HG02943 (cell line): ENCODE measurements around the gene FAM83D.

Experiments used
- ATAC-seq: cut with Tn5 transposase; IDR thresholded peaks from one replicate; pipeline ENCODE4 v1.9.1; 2021; ENCODE audit warnings: mild to moderate bottlenecking, low read depth, moderate library complexity; ENCODE audit not compliant: unreplicated experiment

FAM83D gene

GRCh38 chr20:38894091-38894847 is 31.9 kb upstream of the FAM83D start:
- ATAC-seq: no peak

GRCh38 chr20:38895098-38895949 is 30.9 kb upstream of the FAM83D start:
- ATAC-seq: no peak

- ATAC-seq: no peak
These were observed 30.1 kb upstream of the FAM83D start for GRCh38 chr20:38896009-38896594.

GRCh38 chr20:38897267-38897666 is 28.9 kb upstream of the FAM83D start:
- ATAC-seq: no peak

GRCh38 chr20:38900606-38901005 is 25.6 kb upstream of the FAM83D start:
- ATAC-seq: no peak

- no peak for ATAC-seq
These were observed 23.6 kb upstream of the FAM83D start for GRCh38 chr20:38902601-38903000.

- ATAC-seq: no peak
These were observed 22.9 kb upstream of the FAM83D start for GRCh38 chr20:38903335-38903734.

GRCh38 chr20:38905375-38905774 is 20.8 kb upstream of the FAM83D start:
- no peak for ATAC-seq

GRCh38 chr20:38907918-38908677 is 18.1 kb upstream of the FAM83D start:
- ATAC-seq: no peak

- ATAC-seq: no peak
These were observed 10.9 kb upstream of the FAM83D start for GRCh38 chr20:38915355-38915754.

- ATAC-seq: no peak
These were observed 8.6 kb upstream of the FAM83D start for GRCh38 chr20:38917657-38918056.

GRCh38 chr20:38918172-38918571 is 8.0 kb upstream of the FAM83D start:
- ATAC-seq: no peak

- ATAC-seq: no peak
These were observed 6.5 kb upstream of the FAM83D start for GRCh38 chr20:38919683-38920082.

- ATAC-seq: no peak
These were observed 5.8 kb upstream of the FAM83D start for GRCh38 chr20:38920411-38920810.

GRCh38 chr20:38920851-38921250 is 5.4 kb upstream of the FAM83D start:
- ATAC-seq: no peak

GRCh38 chr20:38924718-38925117 is 1.5 kb upstream of the FAM83D start:
- no peak for ATAC-seq

- ATAC-seq: peak; percentile 3
These were observed 858 bp downstream of the FAM83D start for GRCh38 chr20:38926934-38927616.

- ATAC-seq: no peak
These were observed 1.8 kb downstream of the FAM83D start for GRCh38 chr20:38927902-38928578.

- ATAC-seq: no peak
These were observed 4.0 kb downstream of the FAM83D start for GRCh38 chr20:38930242-38930569.

GRCh38 chr20:38931984-38932383 is 5.8 kb downstream of the FAM83D start:
- no peak for ATAC-seq
